CD4-positive, alpha-beta T cell treated with Interleukin-17A for 1 hour (primary cell): ENCODE measurements around the gene TCF3.

ENCODE experiments used
- DNase-seq: peaks from one replicate; pipeline ENCODE4 v3.0.0-alpha.2; 2020

TCF3 gene

GRCh38 chr19:1629256-1629808 is 23.1 kb downstream of the TCF3 start:
- no peak for DNase-seq

- DNase-seq = no peak
Measured at GRCh38 chr19:1627194-1627593, 25.2 kb downstream of the TCF3 start.

DNA sequence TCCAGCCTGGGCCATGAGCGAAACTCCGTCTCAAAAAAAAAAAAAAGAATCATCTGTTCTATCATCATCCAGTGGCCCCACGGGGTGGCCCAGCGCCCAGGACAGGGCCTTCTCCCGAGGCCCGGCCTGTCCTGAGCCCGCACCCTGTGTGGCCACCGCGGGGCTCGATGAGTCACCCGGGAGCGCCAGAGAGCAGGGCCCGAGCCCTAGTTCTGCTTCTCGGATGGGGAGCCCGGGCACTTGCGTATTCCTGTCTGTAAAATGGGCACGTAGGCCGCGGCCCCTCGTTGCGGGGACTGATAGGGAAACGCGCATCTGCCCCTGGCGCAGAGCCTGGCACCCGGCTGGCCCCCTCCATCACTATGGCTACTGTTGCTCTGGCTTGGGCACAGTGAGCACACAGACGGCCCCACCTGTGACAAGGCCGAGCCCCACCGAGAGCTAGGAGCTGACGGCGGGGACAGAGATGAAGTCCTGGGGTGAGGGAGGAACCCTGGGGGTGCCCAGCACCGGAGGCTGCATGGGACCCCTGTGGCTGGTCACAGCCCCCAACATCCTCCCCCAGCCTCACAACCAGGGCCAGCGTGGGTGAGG is 25.9 kb downstream of the TCF3 start:
- DNase-seq = no peak

GRCh38 chr19:1624458-1624857 is 28.0 kb downstream of the TCF3 start:
- DNase-seq = peak; percentile 56

GRCh38 chr19:1622541-1622940 is 29.9 kb downstream of the TCF3 start:
- no peak for DNase-seq

GRCh38 chr19:1622007-1622406 is 30.4 kb downstream of the TCF3 start:
- DNase-seq = no peak

DNA sequence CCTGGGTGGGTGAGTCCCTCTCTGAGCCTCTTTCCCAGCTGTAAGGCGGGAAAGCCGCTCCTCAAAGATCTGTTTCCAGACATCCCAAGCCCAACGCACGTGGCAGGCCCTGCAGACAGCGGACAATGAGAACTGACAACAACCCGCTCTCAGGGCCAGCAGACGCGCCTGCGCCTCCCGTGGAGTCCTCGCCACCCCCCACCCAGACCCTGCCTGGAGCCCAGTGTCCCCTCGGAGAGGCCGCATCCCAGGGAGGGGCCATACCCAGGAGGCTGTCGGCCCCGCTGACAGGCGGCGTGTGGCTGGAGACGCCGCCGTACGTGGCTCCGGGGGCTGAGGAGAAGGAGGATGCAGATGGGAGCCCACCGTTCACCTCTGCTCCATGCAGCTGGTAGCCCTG is 30.8 kb downstream of the TCF3 start:
- no peak for DNase-seq

DNA sequence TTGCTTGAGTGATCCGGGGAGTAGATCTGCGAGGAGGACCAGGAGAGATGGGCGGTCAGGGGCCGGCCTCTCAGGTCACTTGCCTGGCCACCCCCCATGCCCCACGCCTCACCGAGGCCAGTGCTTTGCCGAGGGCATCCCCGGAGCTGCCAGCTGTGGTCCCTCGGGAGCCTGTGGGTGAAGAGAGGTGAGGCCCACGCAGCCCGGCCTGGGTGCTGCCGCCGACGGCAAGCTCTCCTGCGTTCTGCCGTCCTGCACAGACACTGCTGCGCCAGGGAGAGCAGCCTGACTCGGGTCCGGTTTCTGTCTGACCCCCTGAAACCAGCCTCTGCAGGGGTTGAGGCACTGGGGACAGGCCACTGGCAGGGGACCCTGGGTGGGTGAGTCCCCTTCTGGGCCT is 31.4 kb downstream of the TCF3 start:
- DNase-seq = no peak

- no peak for DNase-seq
Measured at GRCh38 chr19:1620502-1620901, 31.9 kb downstream of the TCF3 start.

DNA sequence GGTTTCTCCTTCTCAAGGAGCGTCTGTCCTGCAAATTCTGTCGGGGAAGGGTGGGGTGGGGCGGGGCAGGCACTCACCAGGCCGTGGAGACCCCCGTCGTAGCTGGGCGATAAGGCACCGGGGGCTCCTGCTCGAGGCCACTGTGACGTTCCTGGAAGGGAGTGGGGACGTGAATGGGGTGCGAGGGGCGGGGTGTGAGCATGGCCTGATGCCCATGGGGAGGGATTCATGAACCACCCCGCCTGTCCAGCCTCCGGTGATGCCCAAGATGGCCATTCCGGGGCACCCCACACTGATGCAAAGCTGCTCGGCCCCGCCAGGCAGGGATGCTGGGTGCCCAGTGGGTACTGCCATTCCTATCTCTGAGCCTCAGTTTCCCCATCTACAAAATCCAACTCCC is 32.7 kb downstream of the TCF3 start:
- DNase-seq = no peak

DNA sequence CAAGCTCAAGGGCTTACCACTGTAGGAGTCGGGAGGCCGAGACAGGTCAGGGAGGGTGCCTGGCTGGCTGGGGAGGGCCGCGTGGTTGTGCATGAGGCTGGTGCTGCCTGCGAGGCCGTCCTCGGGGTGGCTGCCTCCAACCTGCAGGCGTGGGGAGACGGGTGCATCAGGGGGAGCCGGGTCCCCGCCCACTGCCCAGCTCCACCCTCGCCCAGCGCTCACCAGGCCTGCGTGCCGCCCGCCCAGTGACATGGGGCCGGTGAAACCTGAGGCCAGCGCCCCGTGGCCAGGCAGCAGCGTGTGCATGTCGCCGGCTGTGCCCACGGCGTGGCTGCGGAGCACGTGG is 33.3 kb downstream of the TCF3 start:
- DNase-seq = no peak

DNA sequence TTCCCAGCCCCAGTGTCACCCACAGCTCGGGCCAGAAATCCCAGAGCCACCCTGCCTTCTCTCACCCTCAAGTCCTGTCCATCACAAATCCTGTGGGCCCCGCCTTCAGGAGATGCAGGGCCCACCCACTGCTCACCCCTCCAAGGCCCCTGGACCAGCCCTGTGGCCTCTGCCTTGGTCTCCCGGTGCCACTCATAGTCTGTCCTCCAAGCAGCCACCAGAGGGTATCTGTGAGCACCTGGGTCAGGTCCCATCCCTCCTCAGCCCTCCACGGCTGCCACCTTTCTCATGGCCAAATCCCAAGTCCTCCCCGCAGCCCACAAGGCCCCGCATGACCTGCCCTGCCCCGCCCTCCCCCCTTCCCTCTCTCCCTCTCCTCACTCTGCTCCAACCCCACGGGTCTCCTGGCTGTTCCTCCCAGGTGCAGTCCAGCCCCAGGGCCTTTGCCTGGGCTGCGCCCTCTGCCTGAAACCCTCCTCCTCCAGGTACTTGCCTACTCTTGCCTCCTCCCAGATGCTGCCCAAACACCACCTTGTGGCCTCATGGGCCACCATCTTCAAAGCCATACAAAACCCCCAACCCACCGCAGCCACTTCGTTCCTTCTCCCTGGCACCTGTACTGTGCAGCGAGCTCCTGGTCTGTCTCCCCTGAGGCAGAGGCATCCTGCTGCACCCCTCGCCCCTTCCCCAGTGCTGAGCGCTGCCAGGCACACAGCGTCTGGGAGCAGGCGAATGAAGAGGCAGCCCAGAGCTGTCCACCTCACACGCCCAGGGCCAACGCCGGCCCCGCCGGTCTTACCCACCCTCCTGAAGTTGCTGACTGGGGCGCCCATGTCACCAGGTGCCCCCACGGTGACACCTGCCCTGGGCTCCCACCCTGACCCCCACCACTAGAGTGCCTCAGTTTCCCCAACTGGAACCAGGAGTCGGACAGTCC is 34.0 kb downstream of the TCF3 start:
- peak; percentile 36 for DNase-seq

DNA sequence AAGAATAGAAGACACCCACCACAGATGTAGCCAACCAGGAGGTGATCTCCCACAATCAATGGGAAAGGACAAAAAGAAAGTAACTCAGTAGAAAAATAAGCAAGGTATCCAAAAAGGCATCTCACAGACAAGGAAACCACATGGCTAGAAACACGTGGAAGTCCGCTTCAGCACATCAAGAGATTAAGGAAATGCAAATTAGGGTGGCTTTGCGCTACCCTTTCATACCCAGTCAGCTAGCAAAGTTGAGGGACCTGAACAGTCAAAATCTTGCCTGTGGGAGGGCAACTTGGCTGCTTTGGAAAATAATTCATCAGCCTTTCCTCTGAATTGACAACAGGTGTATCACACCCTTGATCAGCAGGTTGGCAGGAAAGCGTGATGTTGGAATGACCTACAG is 35.5 kb downstream of the TCF3 start:
- peak; percentile 10 for DNase-seq

DNA sequence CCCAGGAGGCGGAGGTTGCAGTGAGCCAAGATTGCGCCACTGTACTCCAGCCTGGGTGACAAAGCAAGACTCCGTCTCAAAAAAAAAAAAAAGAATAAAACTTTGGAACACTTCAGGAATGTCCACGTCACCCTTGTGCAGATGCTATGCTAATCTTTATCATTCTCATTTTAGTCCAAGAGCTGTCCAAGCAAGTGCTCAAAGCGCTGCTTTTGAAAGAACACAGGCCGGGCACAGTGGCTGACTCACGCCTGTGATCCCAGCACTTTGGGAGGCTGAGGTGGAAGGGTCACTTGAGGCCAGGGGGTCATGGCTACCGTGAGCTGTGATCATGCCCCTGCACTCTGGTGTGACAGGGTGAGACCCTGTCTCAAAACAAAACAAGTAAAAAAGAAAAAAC is 36.0 kb downstream of the TCF3 start:
- DNase-seq = no peak

DNA sequence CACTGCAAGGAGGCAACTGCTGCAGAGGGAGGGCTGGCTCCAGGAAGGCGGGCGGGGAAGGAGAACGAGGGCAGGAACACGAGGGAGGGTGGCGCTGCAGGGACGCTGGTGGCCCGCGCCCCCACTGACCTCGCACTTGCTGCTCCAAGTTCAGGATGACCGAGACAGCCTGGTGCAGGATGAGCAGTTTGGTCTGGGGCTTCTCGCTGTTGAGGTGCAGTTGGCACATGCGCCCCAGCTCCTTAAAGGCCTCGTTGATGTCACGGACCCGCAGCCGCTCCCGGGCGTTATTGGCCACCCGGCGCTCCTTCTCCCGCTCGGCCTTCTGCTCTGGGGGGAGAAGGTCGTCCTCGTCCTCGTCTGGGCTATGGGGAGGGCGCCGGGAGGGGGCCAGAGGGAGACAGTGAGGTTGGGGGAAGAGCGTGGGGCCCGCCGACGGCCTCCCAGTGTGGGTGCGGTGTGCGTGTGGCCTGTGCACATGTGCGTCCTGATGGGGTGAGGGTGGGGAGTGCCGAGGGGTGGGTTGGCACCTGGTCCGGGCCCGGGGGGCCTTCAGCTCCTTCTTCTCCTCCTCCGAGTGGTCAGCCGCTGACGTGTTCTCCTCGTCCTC is 37.2 kb downstream of the TCF3 start:
- no peak for DNase-seq

DNA sequence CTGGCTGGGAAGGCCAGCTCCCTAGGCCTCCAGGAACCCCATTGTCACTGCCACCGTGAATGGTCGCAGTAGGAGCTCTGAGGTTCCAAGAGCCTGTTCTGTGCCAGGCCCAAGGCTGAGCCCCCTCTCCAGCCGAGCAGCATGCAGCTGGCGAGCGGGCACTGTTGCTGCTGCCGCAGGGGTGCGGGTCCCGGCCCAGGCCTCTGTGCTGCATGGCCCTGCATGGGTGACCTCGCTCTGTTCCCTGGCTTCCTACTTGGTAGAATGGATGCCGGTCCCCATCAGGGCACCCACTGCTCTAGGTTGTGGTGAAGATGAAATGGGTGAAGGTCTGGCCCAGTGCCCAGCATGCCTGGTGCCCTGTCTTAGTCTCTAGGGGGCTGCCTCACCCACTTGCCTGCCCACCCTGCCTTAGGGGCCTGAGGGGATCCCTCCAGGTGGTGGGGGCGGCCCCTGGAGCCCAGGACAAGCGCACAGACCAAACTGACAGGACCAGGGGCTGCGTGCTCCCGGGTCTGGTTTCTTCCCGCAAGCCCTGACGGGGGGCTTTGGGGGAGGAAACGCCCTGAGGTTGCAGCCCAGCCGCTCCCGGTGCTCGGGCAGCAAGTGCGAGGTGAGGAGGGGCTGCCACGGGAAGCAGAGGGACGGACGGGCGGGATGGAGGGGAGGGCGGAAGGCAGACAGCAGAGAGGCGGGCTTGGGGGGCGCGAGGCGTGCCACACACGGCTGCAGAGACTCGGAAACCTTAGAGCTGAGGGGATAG is 38.4 kb downstream of the TCF3 start:
- DNase-seq = no peak

- DNase-seq = no peak
Measured at GRCh38 chr19:1613146-1613545, 39.3 kb downstream of the TCF3 start.

DNA sequence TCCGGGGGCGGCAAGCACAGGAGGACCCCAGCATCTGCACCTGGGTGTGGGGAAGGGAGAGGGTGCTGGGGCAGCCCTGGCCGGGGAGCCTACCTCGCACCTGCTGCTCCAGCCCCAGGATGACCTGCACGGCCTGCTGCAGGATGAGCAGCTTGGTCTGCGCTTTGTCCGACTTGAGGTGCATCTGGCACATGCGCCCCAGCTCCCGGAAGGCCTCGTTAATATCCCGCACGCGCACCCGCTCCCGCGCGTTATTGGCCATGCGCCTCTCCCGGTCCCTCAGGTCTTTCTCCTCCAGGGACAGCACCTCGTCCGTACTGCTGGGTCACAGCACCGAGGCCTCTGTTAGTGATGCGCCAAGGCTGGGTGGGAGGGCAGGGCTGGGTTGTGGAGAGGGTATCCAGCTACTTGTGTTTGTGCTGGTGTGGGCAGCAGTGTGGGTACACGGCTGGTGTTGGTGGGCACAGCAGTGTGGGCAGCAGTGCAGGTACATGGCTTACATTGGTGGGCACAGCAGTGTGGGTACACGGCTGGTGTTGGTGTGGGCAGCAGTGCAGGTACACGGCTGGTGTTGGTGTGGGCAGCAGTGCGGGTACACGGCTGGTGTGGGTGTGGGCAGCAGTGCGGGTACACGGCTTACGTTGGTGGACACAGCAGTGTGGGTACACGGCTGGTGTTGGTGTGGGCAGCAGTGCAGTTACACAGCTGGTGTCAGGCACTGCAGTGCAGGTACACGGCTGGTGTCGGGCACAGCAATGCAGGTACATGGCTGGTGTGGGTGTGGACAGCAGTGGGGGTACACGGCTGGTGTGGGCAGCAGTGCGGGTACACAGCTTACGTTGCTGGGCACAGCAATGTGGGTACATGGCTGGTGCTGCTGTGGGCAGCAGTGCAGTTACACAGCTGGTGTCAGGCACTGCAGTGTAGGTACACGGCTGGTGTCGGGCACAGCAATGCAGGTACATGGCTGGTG is 40.0 kb downstream of the TCF3 start:
- no peak for DNase-seq

DNA sequence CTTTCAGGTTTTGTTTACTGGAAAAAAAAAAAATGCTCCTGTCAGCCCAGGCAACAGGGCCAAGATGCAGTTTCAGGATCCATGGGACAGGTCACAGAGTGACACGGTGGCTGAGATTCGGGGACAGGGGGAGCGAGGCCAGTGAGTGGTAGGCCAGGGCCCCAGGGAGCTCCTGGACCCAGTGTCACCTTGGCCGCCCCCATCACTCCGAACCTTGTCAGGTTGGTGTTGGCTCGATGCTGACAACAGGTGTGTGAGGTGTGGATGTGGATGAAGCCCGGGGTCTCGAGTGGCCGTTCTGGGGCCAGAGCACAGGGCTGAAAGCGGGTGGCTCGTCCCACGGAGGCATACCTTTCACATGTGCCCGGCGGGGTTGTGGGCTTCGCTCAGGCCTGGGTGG is 41.1 kb downstream of the TCF3 start:
- DNase-seq = no peak

DNA sequence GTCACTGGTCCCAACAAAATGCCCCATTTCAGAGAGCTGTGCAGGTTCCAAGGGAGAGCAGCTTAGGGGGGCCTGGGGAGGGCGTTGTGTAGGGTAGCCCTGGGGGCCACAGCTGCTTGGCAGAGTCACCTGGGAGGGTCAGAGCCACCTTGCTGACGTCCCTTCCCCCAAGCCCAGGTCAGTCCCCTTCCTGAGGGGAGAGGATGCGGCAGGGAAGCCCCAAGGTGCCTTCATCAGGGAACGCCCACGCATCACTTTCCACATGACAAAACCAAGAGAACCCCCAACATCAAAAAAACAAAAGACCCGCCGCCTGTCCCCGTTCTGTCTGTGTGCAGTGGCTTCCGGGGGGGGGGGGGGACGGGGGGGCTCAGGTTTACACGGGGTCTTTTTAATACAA is 41.8 kb downstream of the TCF3 start:
- DNase-seq = peak; percentile 33

GRCh38 chr19:1609680-1610474 is 42.5 kb downstream of the TCF3 start:
- no peak for DNase-seq
